A673 (cell line): ENCODE data around the gene C2CD4A. TPM values are rescaled to one million over a fixed set of nuclear protein-coding genes. Genes with fewer than 3 reads are reported as not detected.

Experiments
- BruUV-seq: library from RNA; stranded (reverse); fragments of 400-500 nt; replicated peaks from 2 replicates; lab custom pipeline; 2021; lab: Mats Ljungman, UMichigan
- CTCF ChIA-PET: fragments of 300-600 bp; sonication (Branson Sonifier 250); formaldehyde crosslinking; loops from one replicate; lab custom pipeline; 2022; ENCODE audit warnings: antibody characterized with exemption; lab: Charles Lee
- POLR2A ChIA-PET: fragments of 300-600 bp; sonication (Branson Sonifier 250); formaldehyde crosslinking; loops from one replicate; lab custom pipeline; 2022; ENCODE audit warnings: antibody characterized with exemption; ENCODE audit not compliant: low non-redundant PET; lab: Charles Lee
- DNase-seq: peaks from one replicate; pipeline ENCODE4 v3.0.0-alpha.2; 2015; ENCODE audit warnings: low spot score
- H3K27ac ChIP-seq: fragments of 200-600 bp; sonication (generic); 2 replicates; pipeline ENCODE4 v1.5.1; 2016; ENCODE audit warnings: mixed run types, low read depth, mild to moderate bottlenecking, mixed read lengths, antibody characterized with exemption, low read length; ENCODE audit not compliant: poor library complexity, severe bottlenecking
- H3K27me3 ChIP-seq: fragments of 200-600 bp; sonication (generic); replicated peaks from 2 replicates; pipeline ENCODE4 v1.6.1; 2017; ENCODE audit warnings: mixed run types, low read depth, mild to moderate bottlenecking, mixed read lengths, antibody characterized with exemption, low read length; ENCODE audit not compliant: insufficient read depth, poor library complexity
- H3K36me3 ChIP-seq: fragments of 200-600 bp; sonication (generic); 2 replicates; pipeline ENCODE4 v1.6.1; 2016; ENCODE audit warnings: mixed run types, mild to moderate bottlenecking, mixed read lengths, antibody characterized with exemption, low read length; ENCODE audit not compliant: insufficient read depth, poor library complexity, severe bottlenecking
- H3K4me1 ChIP-seq: fragments of 200-600 bp; sonication (generic); 2 replicates; pipeline ENCODE4 v1.6.1; 2017; ENCODE audit warnings: mixed run types, mild to moderate bottlenecking, mixed read lengths, antibody characterized with exemption, low read length; ENCODE audit not compliant: insufficient read depth, poor library complexity, severe bottlenecking
- H3K4me3 ChIP-seq: fragments of 200-600 bp; sonication (generic); 2 replicates; pipeline ENCODE4 v1.5.1; 2016; ENCODE audit warnings: low read depth, mixed run types, mild to moderate bottlenecking, mixed read lengths, low read length; ENCODE audit not compliant: poor library complexity, severe bottlenecking
- H3K9me3 ChIP-seq: fragments of 200-600 bp; sonication (generic); 2 replicates; pipeline ENCODE4 v1.6.1; 2016; ENCODE audit warnings: mixed run types, low read depth, mild to moderate bottlenecking, mixed read lengths, antibody characterized with exemption, low read length; ENCODE audit not compliant: poor library complexity, severe bottlenecking
- EZH2 ChIP-seq: fragments of 200-600 bp; sonication (generic); IDR thresholded peaks from 2 replicates; pipeline ENCODE4 v1.6.1; 2017; ENCODE audit warnings: borderline replicate concordance, low read depth, mild to moderate bottlenecking, mixed read lengths, antibody characterized with exemption, low read length; ENCODE audit not compliant: poor library complexity, severe bottlenecking
- intact Hi-C: fragments of 100-400 bp; cut with micrococcal nuclease; formaldehyde crosslinking; loops from one replicate; pipeline ENCODE4 v1.10.0; 2022; ENCODE audit not compliant: unreplicated experiment
- total RNA-seq: library from RNA; stranded (reverse); gene quantifications from 2 replicates; pipeline ENCODE4 v1.2.3, GENCODE V29; 2021
- TF ChIP-seq, protein P1 (sequence below): fragments of 300-800, 200-600 bp; sonication (generic); conservative IDR thresholded peaks from 2 replicates; pipeline ENCODE4 v1.5.1; 2017; ENCODE audit warnings: low read depth, mild to moderate bottlenecking, antibody characterized with exemption, low read length, moderate library complexity, mixed read lengths

Gene C2CD4A
- total RNA-seq, 1 experiment from 2014 or later, result 0.34 TPM

DNA sequence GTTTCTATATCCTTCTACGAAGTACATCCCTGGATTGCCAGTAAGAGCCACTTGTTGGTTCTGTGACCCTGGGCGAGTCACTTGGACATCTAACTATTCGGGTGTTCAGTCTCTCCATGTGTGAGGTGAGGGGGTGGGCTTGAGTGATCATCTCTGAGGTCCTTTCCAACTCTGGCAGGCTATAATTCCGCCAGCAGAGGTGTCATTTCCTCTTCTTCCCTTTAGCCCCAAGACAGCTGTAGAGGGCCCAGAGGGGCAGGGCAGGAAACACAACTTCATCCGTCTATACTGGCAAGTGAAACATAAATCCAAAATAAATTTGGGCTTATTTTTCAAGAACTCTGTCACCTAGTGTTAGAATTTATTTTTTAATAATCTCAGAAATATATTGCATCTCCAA lies 38.1 kb downstream of the C2CD4A start:
- ChIA-PET POLR2A (no interaction called here), CTCF (interaction anchor here (0.6 to 0.7 kb wide), 2 partner anchors 9 to 209 kb away, joined by 3 to 5 read pairs; no protein-coding TSS in a partner anchor)
- Histone ChIP-seq H3K4me3 (no peak overlapping the region), H3K4me1 (no peaks in the 10 kb centered on the region), H3K27ac (no peak overlapping the region), H3K9me3 (no peaks in the 10 kb centered on the region), H3K27me3 (no peaks in the 10 kb centered on the region), H3K36me3 (no peaks in the 10 kb centered on the region)
- BruUV-seq, result no TSS peak
- TF ChIP-seq, protein P1, sequence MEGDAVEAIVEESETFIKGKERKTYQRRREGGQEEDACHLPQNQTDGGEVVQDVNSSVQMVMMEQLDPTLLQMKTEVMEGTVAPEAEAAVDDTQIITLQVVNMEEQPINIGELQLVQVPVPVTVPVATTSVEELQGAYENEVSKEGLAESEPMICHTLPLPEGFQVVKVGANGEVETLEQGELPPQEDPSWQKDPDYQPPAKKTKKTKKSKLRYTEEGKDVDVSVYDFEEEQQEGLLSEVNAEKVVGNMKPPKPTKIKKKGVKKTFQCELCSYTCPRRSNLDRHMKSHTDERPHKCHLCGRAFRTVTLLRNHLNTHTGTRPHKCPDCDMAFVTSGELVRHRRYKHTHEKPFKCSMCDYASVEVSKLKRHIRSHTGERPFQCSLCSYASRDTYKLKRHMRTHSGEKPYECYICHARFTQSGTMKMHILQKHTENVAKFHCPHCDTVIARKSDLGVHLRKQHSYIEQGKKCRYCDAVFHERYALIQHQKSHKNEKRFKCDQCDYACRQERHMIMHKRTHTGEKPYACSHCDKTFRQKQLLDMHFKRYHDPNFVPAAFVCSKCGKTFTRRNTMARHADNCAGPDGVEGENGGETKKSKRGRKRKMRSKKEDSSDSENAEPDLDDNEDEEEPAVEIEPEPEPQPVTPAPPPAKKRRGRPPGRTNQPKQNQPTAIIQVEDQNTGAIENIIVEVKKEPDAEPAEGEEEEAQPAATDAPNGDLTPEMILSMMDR, result no peak
- no peak for TF ChIP-seq EZH2
- DNase-seq, result no peak
- intact Hi-C loops, result no loop called here

DNA sequence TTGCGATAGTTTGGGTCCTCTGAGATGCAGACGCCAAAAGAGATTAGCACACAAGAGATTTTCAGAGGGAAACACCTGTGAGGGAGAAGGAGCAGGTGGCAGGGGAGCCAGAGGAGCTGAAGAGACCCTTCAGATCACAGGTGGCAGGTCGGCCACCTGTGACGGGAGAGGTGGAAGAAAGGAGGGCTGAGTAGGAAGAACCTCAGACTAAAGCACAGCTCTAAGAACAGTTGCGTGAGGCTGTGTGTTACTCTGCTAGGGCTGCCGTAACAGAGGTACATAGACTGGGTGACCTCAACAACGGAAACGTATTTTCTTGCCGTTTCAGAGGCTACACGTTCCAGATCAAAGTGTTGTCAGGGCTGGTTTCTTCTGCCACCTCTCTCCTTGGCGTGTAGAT lies 38.5 kb downstream of the C2CD4A start:
- H3K27me3 ChIP-seq, result no peaks in the 10 kb centered on the region
- no peak overlapping the region for H3K4me3 ChIP-seq
- no peak overlapping the region for H3K27ac ChIP-seq
- ChIA-PET POLR2A (no interaction called here), CTCF (interaction anchor here (0.7 kb wide), 1 partner anchor 208 kb away, joined by 3 read pairs; no protein-coding TSS in a partner anchor)
- intact Hi-C loops, result no loop called here
- no peaks in the 10 kb centered on the region for H3K36me3 ChIP-seq
- TF ChIP-seq, protein P1, result no peak
- TF ChIP-seq EZH2, result no peak
- no TSS peak for BruUV-seq
- H3K4me1 ChIP-seq, result peaks cover 1% of the 10 kb centered on the region
- no peak for DNase-seq
- H3K9me3 ChIP-seq, result no peaks in the 10 kb centered on the region

DNA sequence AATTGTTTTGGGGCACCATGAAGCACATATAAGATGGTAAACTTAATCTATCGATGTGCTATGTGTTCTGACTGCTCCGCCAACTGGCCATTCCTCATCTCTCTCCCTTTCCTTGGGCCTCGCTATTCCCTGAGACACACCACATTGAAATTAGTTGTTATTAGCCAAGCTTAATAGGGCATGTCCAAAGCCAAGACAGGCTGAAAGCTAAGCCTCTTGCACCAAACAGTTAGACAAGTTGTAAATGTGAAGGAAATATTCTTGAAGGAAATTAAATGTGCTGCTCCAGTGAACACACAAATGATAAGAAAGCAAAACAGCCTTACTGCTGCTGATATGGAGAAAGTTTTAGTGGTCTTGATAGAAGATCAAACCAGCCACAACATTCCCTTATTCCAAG lies 39.3 kb downstream of the C2CD4A start:
- intact Hi-C loops, result no loop called here
- TF ChIP-seq, protein P1, result no peak
- TF ChIP-seq EZH2, result no peak
- ChIA-PET CTCF (no interaction called here), POLR2A (no interaction called here)
- Histone ChIP-seq H3K9me3 (no peaks in the 10 kb centered on the region), H3K27me3 (no peaks in the 10 kb centered on the region), H3K36me3 (no peaks in the 10 kb centered on the region), H3K4me1 (peaks cover 8% of the 10 kb centered on the region), H3K4me3 (no peak overlapping the region), H3K27ac (no peak overlapping the region)
- no peak for DNase-seq
- BruUV-seq, result no TSS peak
